ES-I3 (cell line): ENCODE results near the gene CLCF1.

Experiments used
- H3K36me3 ChIP-seq: 2 replicates; pipeline ENCODE4 v1.6.1; 2013; ENCODE audit warnings: mild to moderate bottlenecking, low read length, control low read depth, moderate library complexity; ENCODE audit not compliant: insufficient read depth
- H3K4me1 ChIP-seq: 2 replicates; pipeline ENCODE4 v1.6.1; 2013; ENCODE audit warnings: mild to moderate bottlenecking, control low read depth, low read length; ENCODE audit not compliant: insufficient read depth
- H3K9ac ChIP-seq: 2 replicates; pipeline ENCODE4 v1.6.1; 2013; ENCODE audit warnings: low read depth, mild to moderate bottlenecking, low read length, moderate library complexity
- H3K9me3 ChIP-seq: 2 replicates; pipeline ENCODE4 v1.6.1; 2013; ENCODE audit warnings: mild to moderate bottlenecking, low read length, moderate library complexity; ENCODE audit not compliant: control insufficient read depth, insufficient read depth

The CLCF1 gene

DNA sequence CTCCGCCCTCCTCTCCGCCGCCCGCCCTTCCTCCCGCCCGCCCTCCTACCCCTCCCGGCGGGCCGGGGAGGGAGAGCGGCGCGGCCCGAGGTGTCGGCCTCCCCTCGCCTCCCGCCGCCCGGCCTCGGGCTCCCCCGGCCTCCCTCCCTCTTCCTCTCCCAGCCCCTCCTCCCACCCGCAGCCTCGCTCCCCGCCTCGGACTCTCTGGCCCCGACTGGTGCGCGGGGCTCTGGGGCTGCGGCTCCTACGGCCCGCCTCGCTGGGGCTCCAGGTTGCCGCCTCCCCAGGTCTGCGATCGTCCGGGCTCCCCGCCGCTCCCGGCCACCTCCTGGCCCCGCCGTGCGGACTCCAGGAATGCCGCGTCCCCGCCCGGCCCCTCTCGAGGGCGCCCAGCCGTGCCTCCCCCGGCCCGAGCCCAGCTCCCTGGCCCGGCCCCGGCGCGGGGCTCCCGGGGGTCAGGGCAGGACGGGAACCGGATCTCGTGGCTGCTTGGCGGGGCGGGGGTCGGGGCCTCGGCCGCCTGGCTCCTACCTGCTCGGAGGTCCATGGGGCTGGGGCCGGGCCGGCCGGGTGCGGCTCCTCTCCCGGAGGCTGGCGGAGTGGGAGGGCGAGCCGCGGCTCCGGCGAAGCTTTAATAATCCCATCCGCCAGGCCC is at the start of gene CLCF1:
Gene CLCF1, minus strand, starts transcription at position 606 of the 655 bp plus-strand sequence. Its CDS starts 59 bp downstream, at position 547.
- no peaks in the 10 kb centered on the region for H3K36me3 ChIP-seq

DNA sequence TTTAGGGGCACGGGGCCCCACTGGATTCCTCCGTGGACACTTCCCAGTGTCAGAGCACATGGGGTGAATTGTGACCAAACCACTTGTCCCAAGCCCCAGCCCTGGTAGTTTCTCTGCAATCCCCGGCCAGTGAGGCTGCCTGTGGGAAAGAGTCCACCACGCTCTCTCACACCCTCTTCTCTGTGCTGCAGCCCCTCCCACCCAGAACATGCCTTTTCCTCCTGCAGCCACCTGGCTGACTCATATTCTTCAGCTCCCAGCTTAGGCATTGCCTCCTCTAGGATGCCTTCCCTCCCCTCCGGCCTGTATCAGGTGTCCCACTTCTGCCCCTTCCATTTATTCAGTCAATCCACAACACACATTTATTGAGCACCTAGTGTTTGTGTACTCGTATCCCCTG is 49.5 kb upstream of the CLCF1 start:
- H3K9me3 ChIP-seq: no peaks in the 10 kb centered on the region
- H3K36me3 ChIP-seq: no peaks in the 10 kb centered on the region
- H3K4me1 ChIP-seq: peaks cover 6% of the 10 kb centered on the region; the same call in 1 of the 2 replicates
- H3K9ac ChIP-seq: no peak overlapping the region

More for the DNA sequence above, at the start of gene CLCF1:
- peaks cover 21% of the 10 kb centered on the region; the same call in 1 of the 2 replicates for H3K4me1 ChIP-seq
- H3K9me3 ChIP-seq: no peaks in the 10 kb centered on the region
- H3K9ac ChIP-seq: peak within 1 kb of the TSS; percentile 66

DNA sequence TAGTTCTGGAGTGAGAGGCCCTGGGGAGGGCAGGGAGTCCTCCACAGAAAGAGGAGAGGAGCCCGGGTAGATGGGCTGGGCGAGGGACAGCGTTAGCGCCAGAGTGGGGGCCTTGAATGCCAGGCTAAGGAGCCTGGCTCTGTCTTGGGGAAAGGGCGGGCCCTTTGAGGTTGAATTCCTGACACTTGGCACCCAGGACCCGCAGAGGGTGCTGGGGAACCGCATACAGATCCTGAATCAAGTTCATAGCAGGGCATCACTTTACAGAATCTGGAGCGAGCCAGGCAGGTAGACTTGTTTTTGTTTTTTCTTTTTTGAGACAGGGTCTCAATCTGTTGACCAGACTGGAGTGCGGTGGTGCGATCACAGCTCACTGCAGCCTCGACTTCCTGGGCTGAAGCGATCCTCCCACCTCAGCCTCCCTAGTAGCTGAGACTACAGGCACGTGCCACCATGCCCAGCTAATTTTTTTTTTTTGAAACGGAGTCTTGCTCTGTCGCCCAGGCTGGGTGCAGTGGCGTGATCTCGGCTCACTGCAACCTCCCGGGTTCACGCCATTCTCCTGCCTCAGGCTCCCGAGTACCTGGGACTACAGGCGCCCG is 48.1 kb upstream of the CLCF1 start:
- Histone ChIP-seq H3K4me1 (peaks cover 6% of the 10 kb centered on the region; the same call in 1 of the 2 replicates), H3K36me3 (no peaks in the 10 kb centered on the region), H3K9me3 (no peaks in the 10 kb centered on the region), H3K9ac (peak overlapping the region; percentile 34; the same call in 1 of the 2 replicates)

DNA sequence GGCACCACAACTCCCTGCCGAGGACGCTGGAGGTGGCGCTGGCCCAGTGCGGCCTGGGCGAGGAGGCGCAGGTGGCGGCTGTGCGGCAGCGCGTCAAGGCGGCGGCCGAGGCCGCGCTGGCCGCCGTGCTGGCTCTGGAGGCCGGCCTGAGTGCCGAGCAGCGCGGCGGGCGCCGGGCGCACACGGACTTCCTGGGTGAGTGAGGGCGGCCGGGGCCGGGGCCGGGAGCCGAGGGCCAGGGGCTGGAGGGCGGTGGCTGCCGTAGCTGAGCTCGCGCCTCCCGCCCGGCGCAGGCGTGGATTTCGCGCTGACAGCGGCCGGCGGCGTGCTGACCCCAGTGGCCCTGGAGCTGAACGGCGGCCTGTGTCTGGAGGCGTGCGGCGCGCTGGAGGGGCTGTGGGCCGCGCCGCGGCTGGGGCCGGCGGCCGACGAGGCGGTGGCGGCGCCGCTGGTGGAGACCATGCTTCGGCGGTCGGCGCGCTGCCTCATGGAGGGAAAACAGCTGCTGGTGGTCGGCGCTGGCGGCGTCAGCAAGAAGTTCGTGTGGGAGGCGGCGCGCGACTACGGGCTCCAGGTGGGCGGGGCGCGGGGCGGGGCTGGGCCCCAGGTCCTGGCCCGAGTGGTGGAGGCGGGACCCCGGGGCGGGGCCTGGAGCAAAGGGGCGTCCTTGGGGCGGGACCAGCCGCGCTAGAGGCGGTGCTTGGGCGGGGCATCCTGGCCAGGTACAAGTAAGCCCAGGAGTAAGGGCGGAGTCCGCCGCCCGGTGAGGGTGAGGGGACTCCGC is 47.4 kb upstream of the CLCF1 start:
- Histone ChIP-seq H3K4me1 (peaks cover 11% of the 10 kb centered on the region; the same call in 1 of the 2 replicates), H3K9ac (peak overlapping the region; percentile 58), H3K36me3 (no peaks in the 10 kb centered on the region), H3K9me3 (no peaks in the 10 kb centered on the region)

DNA sequence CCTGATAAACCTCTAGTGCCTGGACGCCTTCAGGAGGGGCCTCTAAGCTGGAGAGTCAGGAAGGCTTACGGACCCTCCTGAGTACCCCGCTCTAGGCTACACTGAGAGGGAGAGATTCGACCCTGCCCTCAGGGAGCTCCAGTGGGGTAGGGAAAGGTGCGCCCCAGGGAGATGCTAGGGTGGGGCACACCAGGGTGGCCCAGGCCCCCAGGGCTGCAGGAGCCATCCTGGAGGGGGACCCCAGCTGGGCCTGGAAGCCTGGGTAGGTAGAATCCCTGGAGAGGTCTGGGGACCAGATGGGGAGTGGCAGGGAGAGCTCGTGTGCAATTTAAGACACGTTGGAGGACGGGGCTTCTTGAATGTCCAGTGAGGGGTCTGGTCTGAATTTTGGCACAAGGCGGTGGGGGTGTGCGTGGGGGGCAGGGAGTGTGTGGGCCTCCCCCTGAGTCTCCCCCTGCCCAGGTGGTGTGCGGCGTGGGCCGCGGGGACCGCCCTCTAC is 46.8 kb upstream of the CLCF1 start:
- Histone ChIP-seq H3K36me3 (no peaks in the 10 kb centered on the region), H3K9ac (peak overlapping the region; percentile 58), H3K9me3 (no peaks in the 10 kb centered on the region), H3K4me1 (peaks cover 11% of the 10 kb centered on the region; the same call in 1 of the 2 replicates)

DNA sequence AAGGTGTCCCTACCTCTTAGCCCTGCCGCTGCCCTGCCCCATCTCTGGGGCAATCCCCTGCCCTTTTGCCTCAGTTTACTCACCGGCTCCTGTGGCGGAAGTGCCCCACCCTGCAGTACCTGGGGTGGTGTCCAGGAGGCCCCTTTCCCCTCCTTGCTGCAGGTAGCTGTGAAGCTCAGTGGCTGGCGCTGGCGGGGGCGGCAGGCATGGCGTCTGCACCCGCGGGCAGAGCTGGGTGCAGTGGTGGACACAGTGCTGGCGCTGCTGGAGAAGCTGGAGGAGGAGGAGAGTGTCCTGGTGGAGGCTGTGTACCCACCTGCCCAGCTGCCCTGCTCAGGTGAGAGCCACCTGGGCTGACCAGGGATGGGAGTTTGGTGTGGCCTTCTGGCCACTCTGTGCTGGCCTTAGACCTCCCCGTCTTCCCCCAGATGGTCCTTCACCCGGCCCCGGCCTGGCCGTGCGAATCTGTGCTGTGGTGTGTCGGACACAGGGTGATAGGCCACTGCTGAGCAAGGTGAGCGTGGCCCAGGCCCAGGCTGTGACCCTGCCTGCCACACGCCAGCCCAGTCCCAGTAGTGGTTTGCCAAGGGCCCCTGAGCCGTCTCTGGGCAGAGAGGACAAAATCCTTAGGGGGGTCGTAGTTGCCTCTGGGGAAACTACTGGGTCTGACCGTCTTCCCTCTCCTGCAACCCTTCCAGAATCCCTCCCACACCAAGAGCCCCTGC is 46.1 kb upstream of the CLCF1 start:
- Histone ChIP-seq H3K9ac (no peak overlapping the region), H3K4me1 (peaks cover 11% of the 10 kb centered on the region; the same call in 1 of the 2 replicates), H3K36me3 (no peaks in the 10 kb centered on the region), H3K9me3 (no peaks in the 10 kb centered on the region)

DNA sequence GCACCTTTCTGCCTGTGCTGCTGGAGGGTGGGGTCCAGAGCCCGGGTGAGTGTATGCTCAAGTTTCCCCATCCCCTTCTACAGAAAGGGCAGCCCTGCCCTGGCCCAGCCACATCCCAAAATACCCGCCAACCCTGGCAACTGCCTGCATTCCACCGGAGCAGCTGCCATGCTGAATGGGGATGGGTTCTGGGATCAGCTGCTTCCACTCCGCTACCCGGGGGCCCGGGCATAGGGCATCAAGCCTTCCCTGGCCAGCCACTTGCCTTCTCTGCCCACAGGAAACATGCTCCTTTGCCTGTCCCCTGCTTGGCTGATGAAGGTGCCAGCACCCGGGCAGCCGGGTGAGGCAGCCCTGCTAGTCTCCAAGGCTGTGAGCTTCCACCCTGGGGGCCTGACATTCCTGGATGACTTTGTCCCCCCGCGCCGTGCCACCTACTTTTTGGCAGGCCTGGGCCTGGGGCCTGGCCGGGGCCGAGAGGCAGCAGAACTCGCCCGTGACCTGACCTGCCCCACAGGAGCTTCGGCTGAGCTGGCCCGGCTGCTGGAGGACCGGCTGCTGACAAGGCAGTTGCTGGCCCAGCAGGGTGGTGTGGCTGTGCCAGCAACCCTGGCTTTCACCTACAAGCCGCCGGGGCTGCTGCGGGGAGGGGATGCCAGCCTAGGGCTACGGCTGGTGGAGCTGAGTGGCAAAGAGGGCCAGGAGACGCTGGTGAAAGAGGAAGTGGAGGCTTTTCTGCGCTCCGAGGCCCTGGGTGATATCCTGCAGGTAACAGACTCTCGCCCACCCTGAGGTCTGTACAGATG is 45.3 kb upstream of the CLCF1 start:
- H3K9me3 ChIP-seq: no peaks in the 10 kb centered on the region
- H3K9ac ChIP-seq: no peak overlapping the region
- H3K4me1 ChIP-seq: peaks cover 11% of the 10 kb centered on the region; the same call in 1 of the 2 replicates
- H3K36me3 ChIP-seq: no peaks in the 10 kb centered on the region

DNA sequence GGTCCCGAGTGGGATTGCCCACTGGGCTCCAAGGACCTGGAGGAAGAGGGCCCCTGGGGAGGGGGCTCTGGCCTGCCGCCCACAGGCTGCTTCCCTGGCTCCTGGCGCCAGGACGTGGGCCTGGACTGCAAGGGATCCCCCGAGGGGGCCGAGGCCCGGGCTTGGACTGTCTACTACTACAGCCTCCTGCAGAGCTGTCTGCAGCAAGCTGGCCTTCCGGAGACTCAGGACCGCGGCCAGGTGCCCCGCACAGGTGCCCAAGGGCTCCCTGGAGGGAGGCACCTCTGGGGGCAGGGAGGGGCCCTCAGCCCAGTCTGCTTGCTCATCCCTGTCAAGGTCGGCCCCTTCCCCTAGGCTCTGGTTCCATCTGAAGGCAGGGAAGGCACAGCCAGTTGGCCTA is 44.0 kb upstream of the CLCF1 start:
- Histone ChIP-seq H3K9me3 (no peaks in the 10 kb centered on the region), H3K36me3 (no peaks in the 10 kb centered on the region), H3K9ac (no peak overlapping the region), H3K4me1 (peaks cover 8% of the 10 kb centered on the region; the same call in 1 of the 2 replicates)

DNA sequence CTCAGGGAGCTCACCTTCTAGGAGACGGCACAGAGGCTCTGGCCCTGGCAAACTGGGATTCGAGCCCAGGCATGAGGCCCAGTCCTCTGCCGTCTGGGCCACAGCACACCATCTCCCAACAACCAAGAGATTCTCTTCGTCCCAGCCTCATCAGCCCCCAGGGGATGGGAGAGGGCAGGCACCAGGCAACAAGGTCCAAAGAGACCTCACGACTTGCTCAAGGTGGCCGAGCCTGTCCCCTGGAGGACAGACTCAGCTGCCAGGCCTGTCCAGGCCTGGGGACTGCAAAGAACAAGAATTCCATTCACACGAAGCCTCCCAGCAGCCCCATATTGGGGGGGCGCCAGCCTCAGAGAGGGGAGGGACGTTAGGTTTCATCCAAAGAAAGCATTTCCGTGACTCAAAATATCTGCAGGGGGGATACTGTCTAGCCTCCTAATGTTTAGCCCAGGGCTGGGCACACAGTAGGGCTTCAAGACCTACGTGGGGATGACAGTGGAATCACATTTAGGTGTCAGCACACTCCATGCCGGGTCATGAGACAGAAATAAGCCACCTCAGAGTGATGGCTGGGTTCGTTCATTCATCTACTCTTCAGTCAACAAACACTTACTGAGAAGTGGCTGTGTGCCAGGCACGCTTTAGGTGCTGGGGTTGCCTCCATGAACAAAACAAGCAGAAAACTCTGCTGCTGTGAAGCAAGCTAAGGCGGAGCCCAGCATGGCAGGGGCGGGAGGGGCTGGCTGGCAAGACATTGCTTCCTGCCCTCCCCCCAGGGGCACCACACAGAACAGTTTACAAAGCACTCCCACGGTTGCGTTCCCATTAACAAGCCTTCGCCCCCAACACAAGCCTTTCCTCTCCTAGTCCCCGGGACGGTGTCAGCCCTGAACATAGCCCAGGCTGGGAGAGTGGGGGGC is 43.3 kb upstream of the CLCF1 start:
- peaks cover 8% of the 10 kb centered on the region; the same call in 1 of the 2 replicates for H3K4me1 ChIP-seq
- H3K36me3 ChIP-seq: no peaks in the 10 kb centered on the region
- no peak overlapping the region for H3K9ac ChIP-seq
- H3K9me3 ChIP-seq: no peaks in the 10 kb centered on the region

DNA sequence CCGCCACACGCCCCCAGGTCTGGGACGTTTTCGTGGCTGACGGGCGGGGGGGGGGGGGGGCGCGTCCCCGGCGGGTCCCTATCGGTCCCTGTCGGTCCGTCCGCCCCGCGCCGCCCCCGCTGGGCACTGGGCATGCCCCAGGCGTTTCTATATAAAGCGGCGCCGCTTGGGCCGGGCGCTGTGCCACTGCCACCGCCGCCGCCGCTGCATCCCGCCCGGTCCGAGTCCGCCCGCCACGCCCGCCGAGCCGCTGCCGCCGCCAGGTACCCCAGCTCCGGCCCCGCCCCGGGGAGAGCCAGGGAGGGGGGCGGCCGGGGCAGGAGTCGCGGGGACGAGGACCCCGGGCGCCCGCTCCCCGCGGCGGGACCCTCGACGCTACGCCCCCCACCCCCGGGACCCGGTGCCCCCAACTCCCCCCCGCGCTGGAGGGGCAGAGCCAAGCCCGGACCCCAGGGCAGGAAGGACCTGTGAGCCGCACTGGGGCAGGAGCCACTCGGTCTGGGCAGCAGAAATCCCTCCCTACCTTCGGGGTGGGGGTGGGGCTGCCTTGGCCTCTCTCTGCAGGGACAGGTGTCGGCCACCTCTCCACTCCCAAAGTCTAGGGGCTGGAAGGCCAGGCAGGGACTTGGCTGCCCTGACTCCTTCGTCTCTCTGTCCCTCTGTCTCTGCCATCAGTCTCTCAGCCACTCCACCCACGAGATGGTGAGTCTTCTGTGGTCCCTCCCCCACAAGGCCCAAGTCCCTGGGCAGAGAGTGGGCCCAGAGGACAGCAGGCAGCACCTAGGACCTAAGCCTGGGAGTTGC is 42.3 kb upstream of the CLCF1 start, which contains the start of gene CARNS1:
Gene CARNS1, plus strand, starts transcription at position 178 of the 804 bp plus-strand sequence. Its CDS starts 522 bp downstream, at position 700.
- Histone ChIP-seq H3K9me3 (no peaks in the 10 kb centered on the region), H3K4me1 (peaks cover 8% of the 10 kb centered on the region; the same call in 1 of the 2 replicates), H3K9ac (peak within 1 kb of the TSS; percentile 53; the same call in 1 of the 2 replicates), H3K36me3 (no peaks in the 10 kb centered on the region)

DNA sequence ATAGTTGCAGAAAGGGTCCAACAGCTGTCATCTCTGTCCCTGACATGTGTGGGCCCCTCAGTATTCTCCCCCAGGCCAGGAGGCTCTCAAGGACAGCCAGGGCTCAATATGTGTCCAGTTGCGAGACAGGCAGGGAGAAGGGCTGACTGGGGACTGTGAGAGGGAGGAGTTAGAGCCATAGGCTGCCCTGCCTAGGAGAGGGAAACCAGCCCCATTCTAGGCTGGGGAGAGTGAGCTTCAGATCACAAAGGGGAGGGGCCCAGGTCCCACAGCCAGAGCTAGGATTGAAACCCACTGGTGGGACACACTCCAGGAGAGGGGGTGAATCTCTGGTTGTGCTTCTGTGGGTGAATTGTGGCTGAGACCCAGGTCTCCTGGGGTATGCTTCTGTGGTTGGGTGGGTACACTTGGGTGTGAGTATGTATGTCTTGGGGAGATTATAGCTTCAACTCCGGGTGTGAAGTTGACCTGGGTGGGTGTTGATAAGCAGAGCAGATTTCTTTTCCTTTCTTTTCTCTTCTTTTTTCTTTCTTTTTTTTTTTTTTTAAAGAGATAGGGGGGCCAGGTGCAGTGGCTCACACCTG is 40.0 kb upstream of the CLCF1 start:
- Histone ChIP-seq H3K36me3 (no peaks in the 10 kb centered on the region), H3K9me3 (no peaks in the 10 kb centered on the region), H3K4me1 (peaks cover 8% of the 10 kb centered on the region; the same call in 1 of the 2 replicates), H3K9ac (no peak overlapping the region)
